IMR-90 (cell line): ENCODE results near the gene EFHD1. TPM values are rescaled to one million over a fixed set of nuclear protein-coding genes. Genes with fewer than 3 reads are reported as not detected.

Experiments used
- ATAC-seq: fragments of 200-7000 bp; cut with Tn5 transposase; 2 replicates; pipeline ENCODE4 v1.9.1; 2020; ENCODE audit warnings: low read depth, mild to moderate bottlenecking, moderate library complexity
- BruUV-seq: library from RNA; stranded (reverse); fragments of 400-500 nt; replicated peaks from 2 replicates; lab custom pipeline; 2021; lab: Mats Ljungman, UMichigan
- CTCF ChIA-PET: fragments of 300-600 bp; formaldehyde crosslinking; extraction: SDS; loops from one replicate; lab custom pipeline; 2021; ENCODE audit warnings: antibody characterized with exemption; lab: Yijun Ruan, JAX
- POLR2A ChIA-PET: fragments of 300-600 bp; sonication (Branson Sonifier 250); formaldehyde crosslinking; loops from one replicate; lab custom pipeline; 2022; ENCODE audit warnings: antibody characterized with exemption; ENCODE audit not compliant: unreplicated experiment; lab: Charles Lee
- DNase-seq: peaks from one replicate; pipeline ENCODE4 v3.0.0; 2013
- H2AFZ ChIP-seq: replicated peaks from 2 replicates; pipeline ENCODE3; 2013; ENCODE audit warnings: low read length, mild to moderate bottlenecking; ENCODE audit not compliant: poor library complexity
- H2AK5ac ChIP-seq: 2 replicates; pipeline ENCODE4 v1.6.1; 2013; ENCODE audit warnings: low read depth, low read length, inconsistent platforms
- H2AK9ac ChIP-seq: replicated peaks from 2 replicates; pipeline ENCODE3; 2013; ENCODE audit warnings: mild to moderate bottlenecking, low read depth, low read length, moderate library complexity; ENCODE audit not compliant: poor library complexity
- H2BK120ac ChIP-seq: 2 replicates; pipeline ENCODE4 v1.6.1; 2013; ENCODE audit warnings: low read depth, low read length, inconsistent platforms
- H2BK15ac ChIP-seq: 3 replicates; pipeline ENCODE4 v1.6.1; 2013; ENCODE audit warnings: low read depth, low read length, inconsistent platforms
- H2BK20ac ChIP-seq: 2 replicates; pipeline ENCODE4 v1.6.1; 2013; ENCODE audit warnings: low read depth, mild to moderate bottlenecking, inconsistent platforms, low read length, moderate library complexity
- H2BK5ac ChIP-seq: 2 replicates; pipeline ENCODE4 v1.6.1; 2013; ENCODE audit warnings: mild to moderate bottlenecking, low read depth, low read length, inconsistent platforms; ENCODE audit not compliant: poor library complexity, severe bottlenecking
- H3K14ac ChIP-seq: replicated peaks from 2 replicates; pipeline ENCODE4 v1.6.1; 2013; ENCODE audit warnings: low read depth, low read length, inconsistent platforms
- H3K18ac ChIP-seq: 2 replicates; pipeline ENCODE4 v1.6.1; 2013; ENCODE audit warnings: low read depth, low read length, control low read depth
- H3K23ac ChIP-seq: 2 replicates; pipeline ENCODE4 v1.6.1; 2013; ENCODE audit warnings: low read depth, low read length, inconsistent platforms
- H3K27ac ChIP-seq: 2 replicates; pipeline ENCODE4 v1.5.1; 2013; ENCODE audit warnings: mild to moderate bottlenecking, control low read depth, low read length; ENCODE audit not compliant: insufficient read depth
- H3K27me3 ChIP-seq: 2 replicates; pipeline ENCODE4 v1.6.1; 2013; ENCODE audit warnings: low read length; ENCODE audit not compliant: control insufficient read depth, insufficient read depth
- H3K36me3 ChIP-seq: 2 replicates; pipeline ENCODE4 v1.6.1; 2013; ENCODE audit warnings: low read length, mixed read lengths; ENCODE audit not compliant: control insufficient read depth, insufficient read depth
- H3K4ac ChIP-seq: 2 replicates; pipeline ENCODE4 v1.6.1; 2013; ENCODE audit warnings: low read depth, low read length, inconsistent platforms
- H3K4me1 ChIP-seq: 2 replicates; pipeline ENCODE4 v1.6.1; 2013; ENCODE audit warnings: low read length, mixed read lengths; ENCODE audit not compliant: control insufficient read depth, insufficient read depth
- H3K4me2 ChIP-seq: 2 replicates; pipeline ENCODE4 v1.6.1; 2013; ENCODE audit warnings: low read depth, mild to moderate bottlenecking, control low read depth, low read length, moderate library complexity
- H3K4me3 ChIP-seq: 2 replicates; pipeline ENCODE4 v1.5.1; 2013; ENCODE audit warnings: low read depth, mild to moderate bottlenecking, control low read depth, low read length, moderate library complexity; ENCODE audit not compliant: insufficient read depth
- H3K56ac ChIP-seq: 2 replicates; pipeline ENCODE4 v1.6.1; 2013; ENCODE audit warnings: low read length, inconsistent platforms; ENCODE audit not compliant: insufficient read depth; ENCODE audit errors: extremely low read depth
- H3K79me1 ChIP-seq, 2 experiments: 2 replicates each; pipeline ENCODE4 v1.6.1; 2013; ENCODE audit warnings: low read length in 2 of 2, inconsistent platforms in 1 of 2, low read depth in 1 of 2
- H3K9ac ChIP-seq: 2 replicates; pipeline ENCODE4 v1.6.1; 2013; ENCODE audit warnings: low read depth, low read length, control low read depth
- H3K9me1 ChIP-seq: 2 replicates; pipeline ENCODE4 v1.6.1; 2013; ENCODE audit warnings: low read length, inconsistent platforms; ENCODE audit not compliant: insufficient read depth
- H3K9me3 ChIP-seq: 2 replicates; pipeline ENCODE4 v1.6.1; 2013; ENCODE audit warnings: low read length; ENCODE audit not compliant: control insufficient read depth, insufficient read depth
- H4K20me1 ChIP-seq: 2 replicates; pipeline ENCODE4 v1.6.1; 2013; ENCODE audit warnings: low read length, inconsistent platforms; ENCODE audit not compliant: insufficient read depth
- H4K5ac ChIP-seq: 2 replicates; pipeline ENCODE4 v1.6.1; 2013; ENCODE audit warnings: mild to moderate bottlenecking, low read depth, low read length, control low read depth
- H4K8ac ChIP-seq, 2 experiments: 2 replicates each; pipeline ENCODE4 v1.6.1; 2013; ENCODE audit warnings: low read depth in 2 of 2, low read length in 2 of 2, control low read depth in 1 of 2, inconsistent platforms in 1 of 2
- H4K91ac ChIP-seq: 2 replicates; pipeline ENCODE4 v1.6.1; 2013; ENCODE audit warnings: low read depth, low read length, inconsistent platforms; ENCODE audit not compliant: insufficient read depth
- CEBPB ChIP-seq: IDR thresholded peaks from 2 replicates; pipeline ENCODE4 v1.6.1; 2012; ENCODE audit warnings: low read depth, low read length, improper control_type of control experiment
- MAZ ChIP-seq: IDR thresholded peaks from 2 replicates; pipeline ENCODE4 v1.6.1; 2012; ENCODE audit warnings: low read depth, mild to moderate bottlenecking, low read length, improper control_type of control experiment, moderate library complexity, borderline replicate concordance
- RFX5 ChIP-seq: IDR thresholded peaks from 2 replicates; pipeline ENCODE4 v1.8.0; 2012; ENCODE audit warnings: low read depth, mild to moderate bottlenecking, low read length, moderate library complexity
- SMC3 ChIP-seq: fragments of 150-350 bp; IDR thresholded peaks from 2 replicates; pipeline ENCODE4 v1.6.1; 2016; ENCODE audit warnings: low read depth, mild to moderate bottlenecking, antibody characterized with exemption, low read length, moderate library complexity
- WGBS, 2 experiments: methylation state at CpG; one replicate each; pipeline versions ENCODE4 v1.1.5 to v1.1.7; 2013; ENCODE audit warnings: missing lambda C conversion rate in 2 of 2; ENCODE audit not compliant: insufficient read length in 1 of 2; ENCODE audit errors: extremely low coverage in 2 of 2; 5-methylcytosine and 5-hydroxymethylcytosine counted together
- dilution Hi-C: fragments of 300-500 bp; cut with HindIII; formaldehyde crosslinking; loops from one replicate; pipeline ENCODE4 v1.14.3; 2018; ENCODE audit warnings: low sequenced_read_pairs; ENCODE audit not compliant: unreplicated experiment
- in situ Hi-C: fragments of 300-500 bp; cut with MboI; formaldehyde crosslinking; loops from 3 replicates; pipeline ENCODE4 v1.14.3; 2019; ENCODE audit warnings: low sequenced_read_pairs, inconsistent platforms, mixed read lengths
- intact Hi-C: fragments of 100-400 bp; cut with micrococcal nuclease; formaldehyde crosslinking; loops from 2 replicates; pipeline ENCODE4 v1.10.0; 2022
- polyA plus RNA-seq, 3 experiments: library from polyadenylated mRNA; depleted of rRNA; stranded (reverse); fragments of >200 nt; gene quantifications; 2 replicates each; pipeline ENCODE4 v1.2.3, GENCODE V29; 2012; ENCODE audit warnings: low replicate concordance in 1 of 3
- total RNA-seq: library from RNA; depleted of rRNA; stranded (reverse); fragments of >200 nt; gene quantifications from 2 replicates; pipeline ENCODE4 v1.2.3, GENCODE V29; 2012

Gene EFHD1
- total and polyA plus RNA-seq, 2 of the 4 experiments (the other 2 are of a cell fraction), result 0.27 TPM; not detected in 1

DNA sequence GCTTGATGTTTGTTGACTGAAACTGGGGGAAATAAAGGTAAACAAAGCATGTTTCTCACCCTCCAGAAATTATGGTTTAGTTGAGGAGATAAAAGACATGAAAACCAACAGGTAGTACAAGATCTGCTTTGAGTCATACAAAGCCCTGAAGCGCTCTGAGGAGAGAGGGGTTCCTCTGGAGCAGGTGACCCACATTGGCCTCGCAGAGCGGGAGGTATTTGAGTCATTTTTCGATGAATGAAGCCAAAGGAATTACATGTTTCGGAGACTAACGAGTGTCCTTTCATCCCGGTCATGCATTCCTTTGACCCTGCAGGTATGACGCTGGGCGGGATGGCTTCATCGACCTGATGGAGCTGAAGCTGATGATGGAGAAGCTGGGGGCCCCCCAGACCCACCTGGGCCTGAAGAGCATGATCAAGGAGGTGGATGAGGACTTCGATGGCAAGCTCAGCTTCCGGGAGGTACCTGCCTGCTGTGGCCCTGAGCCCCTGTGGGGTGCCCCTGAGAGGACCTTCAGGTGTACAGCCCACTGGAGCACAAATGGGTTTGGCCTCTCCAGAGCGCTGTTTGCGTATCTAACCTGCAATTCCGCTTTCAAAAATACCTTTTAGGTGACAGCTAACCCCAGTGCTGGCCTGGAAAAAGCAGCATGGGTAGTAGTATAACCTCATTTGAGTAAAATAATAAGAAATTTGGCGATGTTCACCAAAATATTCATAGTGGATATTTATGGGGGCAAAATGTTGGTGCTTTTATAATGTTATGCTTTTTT lies 29.3 kb downstream of the EFHD1 start:
- DNase-seq (no peak), ATAC-seq (no peak)
- TF ChIP-seq RFX5, result no peak
- TF ChIP-seq MAZ, result no peak
- TF ChIP-seq CEBPB, result no peak
- TF ChIP-seq SMC3, result no peak
- intact Hi-C loops (no loop called here), dilution Hi-C loops (no loop called here), in situ Hi-C loops (no loop called here)
- Histone ChIP-seq H4K91ac (no peak overlapping the region), H3K4me2 (no peak overlapping the region), H3K27ac (no peak overlapping the region), H3K4me1 (no peaks in the 10 kb centered on the region), H3K4ac (no peak overlapping the region), H3K56ac (no peak overlapping the region), H4K20me1 (no peaks in the 10 kb centered on the region), H3K4me3 (no peak overlapping the region), H3K36me3 (no peaks in the 10 kb centered on the region), H4K8ac (no peak overlapping the region), H3K9ac (no peak overlapping the region), H2BK120ac (no peak overlapping the region), H3K14ac (no peak overlapping the region), H2AK5ac (no peak overlapping the region), H2BK5ac (no peak overlapping the region), H2AFZ (no peak overlapping the region), H3K79me1 (no peaks in the 10 kb centered on the region), H3K9me1 (no peaks in the 10 kb centered on the region), H2AK9ac (no peak overlapping the region), H3K27me3 (peaks cover 4% of the 10 kb centered on the region), H3K23ac (no peak overlapping the region), H4K5ac (no peak overlapping the region), H2BK15ac (no peak overlapping the region), H3K18ac (no peak overlapping the region), H2BK20ac (no peak overlapping the region), H3K9me3 (no peaks in the 10 kb centered on the region)
- ChIA-PET POLR2A (no interaction called here), CTCF (interaction anchor here (1.1 kb wide), 1 partner anchor 10 kb away, joined by 3 read pairs; no protein-coding TSS in a partner anchor)
- BruUV-seq, result no TSS peak
- WGBS, 2 experiments, result 80% methylated on average over 8 of the region's 16 CpGs; no CpG with 5 or more reads in 1 of the 2 experiments
